NCI-H774 (cell line): ENCODE measurements around the gene FZR1.
"Not testable (repeated sequence)": the region's sequence is repeated elsewhere in the genome, so short reads cannot be mapped to it uniquely, and the experiment has no call there.

ENCODE experiments used
- DNase-seq: peaks from one replicate; lab custom pipeline; 2025; lab: John Stamatoyannopoulos, UW

The FZR1 gene

DNA sequence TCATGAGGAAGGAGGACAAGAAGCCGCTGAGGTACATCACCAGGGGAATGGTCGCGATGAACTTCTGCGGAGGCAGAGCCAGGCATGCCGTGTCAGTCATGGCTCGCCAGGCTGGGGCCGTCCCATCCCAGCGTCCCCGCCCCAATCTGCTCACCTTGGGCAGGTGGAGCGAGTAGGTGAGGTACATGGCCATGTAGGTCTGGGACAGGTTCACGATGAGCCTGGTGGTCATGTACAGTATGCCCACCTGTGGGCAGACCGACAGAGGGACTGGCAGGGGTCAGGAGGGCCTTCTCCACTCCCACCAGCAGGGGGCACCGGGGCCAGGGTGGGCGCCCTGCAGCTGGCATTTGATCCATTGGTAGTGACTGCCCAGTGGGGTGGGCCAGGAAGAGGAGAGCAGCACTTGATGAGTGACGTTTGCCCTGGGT, 41.2 kb downstream of the FZR1 start:
- DNase-seq = no peak

DNA sequence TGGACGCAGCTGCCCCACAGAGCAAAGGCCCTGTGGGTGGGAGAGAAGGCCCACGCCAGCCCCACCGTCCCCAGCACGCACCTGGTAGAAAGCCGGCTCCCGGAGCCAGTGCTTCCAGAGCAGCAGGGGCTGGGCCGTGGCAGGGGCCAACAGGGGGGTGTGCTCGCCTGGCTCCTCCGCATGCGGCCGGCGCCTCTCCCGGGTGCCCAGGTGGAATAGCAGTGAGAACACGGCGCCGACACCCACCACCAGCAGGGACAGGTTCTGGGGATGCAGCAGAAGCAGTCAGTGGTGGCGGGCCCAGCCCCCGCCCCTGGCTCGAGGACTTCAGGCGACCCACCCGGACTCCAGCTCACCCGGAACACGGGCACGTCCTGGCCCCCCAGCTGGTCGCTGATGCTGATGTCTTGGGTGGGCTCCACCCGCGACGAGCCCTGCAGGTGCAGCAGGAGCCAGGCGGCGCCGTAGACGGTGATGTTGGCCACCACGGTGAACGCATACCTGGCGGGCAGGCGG, 41.7 kb downstream of the FZR1 start:
- DNase-seq = no peak

DNA sequence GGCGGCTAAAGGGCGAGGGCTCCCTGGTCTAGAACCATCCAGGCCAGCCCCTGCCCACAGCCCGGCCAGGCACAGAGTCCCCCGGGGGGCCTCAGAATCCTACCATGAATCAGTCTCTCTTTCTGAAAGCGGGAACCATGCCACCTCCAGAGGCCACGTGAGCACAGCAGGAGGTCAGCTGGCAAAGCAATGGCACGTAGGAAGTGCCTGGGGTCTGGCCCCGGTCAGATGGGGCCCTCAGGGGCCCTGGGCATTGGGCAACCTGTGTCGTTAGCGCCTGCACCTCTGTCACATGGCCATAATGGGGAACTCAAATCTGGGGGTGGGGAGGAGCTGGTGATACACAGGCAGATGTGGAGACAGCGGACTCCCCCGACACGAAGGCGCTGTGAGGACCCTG, 42.5 kb downstream of the FZR1 start:
- no peak for DNase-seq

DNA sequence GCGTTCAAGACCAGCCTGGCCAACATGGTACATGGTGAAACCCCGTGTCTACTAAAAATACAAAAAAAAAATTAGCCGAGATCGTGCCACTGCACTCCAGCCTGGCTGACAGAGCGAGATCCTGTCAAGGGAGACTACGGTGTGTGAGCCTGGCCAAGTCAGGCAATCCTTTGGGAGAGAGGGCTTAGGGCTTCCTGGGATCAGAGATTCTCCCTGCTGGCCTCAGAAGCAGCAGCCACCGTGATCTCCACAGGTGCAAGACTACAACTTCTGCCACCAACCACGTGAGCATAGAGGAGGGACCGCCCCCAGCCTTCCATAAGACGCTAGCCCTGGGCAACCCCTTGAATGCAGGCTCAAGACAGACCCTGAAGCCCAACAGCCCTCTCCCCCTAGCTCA, 43.7 kb downstream of the FZR1 start:
- no peak for DNase-seq

DNA sequence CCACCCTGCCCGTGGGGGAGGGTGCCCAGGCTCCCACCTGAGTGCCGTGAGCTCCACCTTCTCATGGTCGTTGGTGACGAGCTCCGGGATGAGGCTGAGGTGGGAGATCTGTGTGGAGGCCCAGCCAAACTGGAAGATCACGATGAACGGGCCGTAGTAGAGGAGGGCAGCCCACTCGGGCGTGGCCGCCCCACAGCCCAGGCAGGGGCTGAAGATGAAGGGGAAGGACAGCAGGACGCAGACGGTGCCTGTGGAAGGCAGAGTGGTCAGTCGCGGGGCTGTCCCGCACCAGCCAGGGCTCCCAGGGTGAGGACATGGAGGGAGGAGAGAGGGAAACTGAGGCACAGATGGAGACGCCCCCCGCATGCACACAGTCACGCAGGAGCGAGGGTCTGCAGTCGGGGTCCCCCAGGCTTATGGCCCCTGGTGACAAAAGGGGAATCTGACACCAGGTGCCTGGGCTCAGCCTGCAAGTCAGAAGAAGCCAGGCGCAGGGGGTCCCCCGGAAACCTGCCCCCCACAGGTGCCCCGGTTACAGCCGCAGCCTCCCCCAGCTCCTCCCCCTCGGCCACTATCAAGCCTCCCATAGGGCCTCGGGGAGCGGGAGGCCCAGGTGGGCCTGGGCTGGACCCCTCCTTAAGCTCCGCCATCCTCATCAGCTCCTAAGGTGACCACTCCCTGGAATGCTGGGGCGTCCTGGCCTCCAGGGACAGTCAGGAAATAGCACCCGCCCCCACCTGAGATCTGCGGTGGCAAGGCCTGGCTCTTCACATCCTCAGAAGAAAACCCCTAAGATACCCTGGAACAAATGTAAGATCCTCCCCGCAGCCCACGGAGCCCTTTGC, 45.1 kb downstream of the FZR1 start:
- no peak for DNase-seq

DNA sequence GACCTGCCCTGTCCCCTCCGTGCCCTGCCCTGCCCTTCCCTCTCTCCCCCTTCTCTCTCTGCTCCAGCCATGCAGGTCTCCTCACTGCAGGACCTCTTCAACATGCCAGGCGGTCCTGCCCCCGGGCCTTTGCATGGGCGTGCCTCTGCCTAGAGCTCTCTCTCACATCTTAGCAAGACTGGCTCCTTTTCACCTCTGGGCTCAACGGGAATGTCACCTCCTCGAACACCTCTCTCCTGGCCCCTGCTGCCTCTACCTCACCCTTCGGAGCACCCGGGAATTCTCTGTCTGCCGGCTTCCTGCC, 45.6 kb downstream of the FZR1 start:
- DNase-seq = no peak

DNA sequence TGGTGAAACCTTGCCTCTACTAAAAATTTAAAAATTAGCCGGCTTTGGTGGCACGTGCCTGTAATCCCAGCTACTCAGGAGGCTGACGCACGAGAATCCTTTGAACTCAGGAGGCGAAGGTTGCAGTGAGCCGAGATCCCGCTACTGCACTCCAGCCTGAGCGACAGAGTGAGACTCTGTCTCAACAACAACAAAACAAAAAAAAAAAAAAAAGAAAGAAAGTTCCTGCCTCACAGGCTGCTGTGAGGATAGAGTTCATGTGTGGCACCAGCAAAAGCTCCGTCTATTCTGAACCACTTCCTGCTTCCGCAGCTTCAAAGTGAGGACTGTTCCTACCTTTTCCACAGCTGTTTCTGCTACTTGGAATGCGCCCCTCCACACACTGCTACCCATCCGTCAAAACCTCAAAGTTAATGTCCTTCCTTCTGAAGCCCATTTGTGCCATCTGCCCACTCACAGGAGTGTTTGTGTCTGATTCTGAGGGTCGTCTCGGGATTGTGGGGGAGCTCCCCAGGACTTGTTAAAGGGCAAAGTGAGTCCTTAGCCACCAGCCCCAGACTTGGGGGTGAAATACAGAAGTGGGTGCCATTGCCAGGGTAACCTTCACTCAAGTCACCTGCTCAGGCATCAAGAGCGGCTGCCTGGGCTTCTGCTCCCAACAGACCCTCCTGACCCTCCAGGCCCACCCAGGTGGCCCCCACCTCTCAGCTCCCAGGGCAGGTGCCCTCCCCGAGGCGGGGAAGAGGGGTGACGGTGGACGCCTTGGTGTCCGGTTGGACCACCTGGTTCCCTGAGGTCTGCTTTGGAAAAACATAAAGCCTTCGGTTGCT, 48.4 kb downstream of the FZR1 start:
- DNase-seq = no peak

DNA sequence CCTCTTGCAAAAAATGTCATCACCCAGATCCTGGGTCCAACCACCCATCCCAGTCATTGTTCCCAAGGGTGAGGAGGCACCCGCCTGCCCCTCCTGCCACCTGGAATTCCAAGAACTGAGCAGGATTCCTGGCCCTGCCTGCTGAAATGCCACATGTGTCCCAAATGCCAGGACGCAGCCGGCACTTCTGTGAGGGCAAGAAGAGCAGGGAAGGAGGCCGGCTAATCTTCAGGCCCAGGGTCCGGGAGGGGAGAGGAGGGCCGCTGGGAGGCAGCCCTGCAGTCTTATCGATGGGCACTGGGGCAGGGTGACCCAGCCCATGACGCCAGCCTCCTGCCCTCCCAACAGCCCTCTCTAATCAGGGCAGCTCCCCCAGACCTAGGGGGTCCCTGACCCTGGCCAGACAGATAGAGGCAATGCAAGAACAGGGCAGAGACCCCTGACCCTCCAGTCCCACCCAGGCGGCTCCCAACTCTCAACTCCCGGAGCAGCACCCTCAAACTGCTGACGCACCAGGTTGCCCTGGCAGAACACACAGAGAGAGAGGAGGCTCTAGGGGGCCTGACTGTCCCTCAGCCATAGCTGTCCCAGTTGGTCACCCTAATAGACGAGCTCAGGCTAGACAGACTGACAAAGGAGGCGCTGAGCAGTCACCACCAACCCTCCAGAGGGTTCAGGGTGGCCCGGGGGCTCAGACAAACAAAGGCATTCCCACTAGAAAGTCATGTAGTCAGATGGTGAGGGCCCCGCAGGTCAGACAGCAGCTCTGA, 49.7 kb downstream of the FZR1 start:
- no peak for DNase-seq

DNA sequence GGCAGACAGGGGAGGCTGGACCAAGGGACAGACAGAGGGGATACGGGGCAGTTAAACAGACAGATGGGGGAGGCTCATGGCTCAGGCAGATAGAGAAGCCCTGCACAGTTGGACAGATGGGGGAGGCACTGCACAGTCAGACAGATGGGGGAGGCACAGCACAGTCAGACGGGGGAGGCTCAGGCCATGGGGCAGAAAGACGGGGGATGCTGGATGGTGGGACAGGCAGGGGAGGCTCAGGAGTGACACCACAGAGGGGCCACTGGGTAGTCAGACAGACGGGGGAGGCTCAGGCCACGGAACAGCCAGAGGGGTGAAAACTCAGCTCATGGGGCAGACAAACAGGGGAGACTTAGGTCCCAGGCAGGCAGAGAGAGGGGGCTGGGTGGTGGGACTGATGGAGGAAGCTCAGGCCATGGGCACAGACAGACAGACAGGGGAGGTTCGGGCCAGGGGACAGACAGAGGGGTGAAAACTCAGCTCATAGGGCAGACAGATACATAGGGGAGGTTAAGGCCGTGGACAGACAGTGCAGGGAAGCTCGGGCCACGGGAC, 50.4 kb downstream of the FZR1 start:
- no peak for DNase-seq

DNA sequence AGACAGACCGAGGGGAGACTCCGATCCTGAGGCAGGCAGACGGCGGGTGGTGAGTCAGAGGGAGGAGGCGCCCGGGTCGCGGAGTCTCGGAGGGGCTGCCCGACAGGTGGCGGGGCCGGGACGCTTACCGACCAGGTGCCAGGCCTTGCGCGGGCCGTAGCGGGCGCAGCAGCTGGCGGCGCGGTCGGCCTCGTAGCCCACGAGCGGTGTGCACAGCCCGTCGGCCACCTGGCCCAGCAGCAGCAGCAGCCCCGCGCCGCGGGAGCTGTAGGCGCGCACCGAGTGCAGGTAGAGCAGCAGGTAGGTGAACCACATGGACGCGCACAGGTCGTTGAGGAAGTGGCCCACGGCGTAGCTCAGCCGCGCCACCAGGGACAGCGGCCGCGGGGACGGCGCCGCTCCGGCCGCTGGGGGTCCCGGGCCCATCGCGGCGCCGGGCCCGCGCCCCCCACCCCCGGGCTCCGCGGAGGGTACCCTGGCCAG, 50.9 kb downstream of the FZR1 start:
- no peak for DNase-seq

DNA sequence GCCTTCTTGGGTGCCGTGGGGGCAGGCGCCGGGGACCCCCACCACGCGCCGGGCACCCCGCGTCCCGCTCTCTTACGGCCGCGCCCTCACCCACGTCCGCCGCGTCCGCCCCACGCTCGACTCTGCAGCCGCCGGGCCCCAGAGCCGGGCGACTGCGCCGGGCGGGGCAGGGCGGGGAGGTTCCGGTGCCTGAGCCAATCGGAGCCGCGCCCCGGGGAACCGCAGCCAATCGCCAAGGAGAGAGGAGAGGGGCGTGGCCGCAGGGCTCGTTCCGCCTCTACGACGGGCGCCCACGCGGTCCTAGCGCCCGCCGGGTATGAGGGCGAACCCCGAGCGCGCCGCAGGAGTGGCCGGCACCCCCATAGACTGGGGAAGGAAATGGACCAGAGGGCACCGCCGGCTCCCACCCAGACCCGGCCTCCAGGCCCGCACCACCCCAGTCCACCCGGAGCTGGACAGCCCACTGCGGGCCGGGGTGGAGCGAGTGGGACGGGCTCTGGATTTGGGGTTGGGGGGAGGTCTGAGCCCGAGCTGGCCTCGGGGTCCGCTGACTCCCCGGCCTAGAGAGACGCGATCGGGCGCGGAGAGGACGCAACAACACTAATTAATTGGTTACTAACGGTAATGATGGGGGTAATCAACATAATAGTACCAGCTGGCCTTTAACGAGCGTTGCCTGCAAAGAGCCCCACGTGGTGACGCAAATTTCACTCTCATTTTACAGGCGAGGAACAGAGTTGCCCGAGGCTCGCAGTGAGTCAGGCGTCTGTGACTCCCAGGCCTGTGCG, 51.5 kb downstream of the FZR1 start, which contains the start of gene MFSD12:
Gene MFSD12, minus strand, starts transcription at position 126 of the 788 bp plus-strand sequence. CDS start 183 bp downstream, outside the sequence.
- DNase-seq = peak; percentile 92

DNA sequence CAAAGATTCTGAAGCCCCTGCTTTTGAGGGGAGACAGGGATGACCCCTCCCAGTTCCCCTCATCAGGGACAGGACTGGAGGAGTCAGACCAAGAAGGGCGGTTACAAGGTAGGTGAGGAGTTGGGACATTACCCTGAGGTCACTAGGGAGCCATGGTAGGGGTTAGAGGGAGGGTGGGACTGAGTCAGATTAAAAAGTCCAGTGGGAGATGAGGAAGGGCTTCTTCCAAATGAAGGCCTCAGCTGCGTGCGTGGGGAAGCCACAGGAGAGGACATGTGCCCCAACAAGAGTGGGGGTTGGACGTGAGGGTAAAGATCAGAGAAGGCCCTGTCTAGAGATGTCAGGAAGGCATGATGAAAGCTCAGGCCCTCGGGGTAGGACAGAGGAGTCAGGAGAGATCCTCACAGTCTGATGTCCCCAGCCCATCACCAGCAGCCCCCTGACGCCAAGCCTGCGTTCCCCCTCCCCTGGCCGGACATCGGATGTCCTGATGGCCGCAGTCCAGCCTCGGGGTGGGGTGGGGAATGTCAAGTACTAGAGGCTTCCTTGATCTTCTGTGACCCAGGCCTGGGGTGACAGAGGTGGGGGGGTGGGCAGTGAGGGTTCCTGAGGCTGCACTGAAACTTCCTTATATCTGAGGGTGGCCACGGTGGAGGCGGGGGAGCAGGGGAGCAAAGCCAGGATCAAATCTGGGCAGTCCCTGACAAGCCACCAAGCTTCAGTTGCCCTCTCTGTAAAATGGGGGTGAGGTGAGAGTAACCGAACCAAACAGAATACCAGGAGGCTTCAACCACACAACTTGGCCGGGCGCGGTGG, 57.8 kb downstream of the FZR1 start:
- DNase-seq = no peak

DNA sequence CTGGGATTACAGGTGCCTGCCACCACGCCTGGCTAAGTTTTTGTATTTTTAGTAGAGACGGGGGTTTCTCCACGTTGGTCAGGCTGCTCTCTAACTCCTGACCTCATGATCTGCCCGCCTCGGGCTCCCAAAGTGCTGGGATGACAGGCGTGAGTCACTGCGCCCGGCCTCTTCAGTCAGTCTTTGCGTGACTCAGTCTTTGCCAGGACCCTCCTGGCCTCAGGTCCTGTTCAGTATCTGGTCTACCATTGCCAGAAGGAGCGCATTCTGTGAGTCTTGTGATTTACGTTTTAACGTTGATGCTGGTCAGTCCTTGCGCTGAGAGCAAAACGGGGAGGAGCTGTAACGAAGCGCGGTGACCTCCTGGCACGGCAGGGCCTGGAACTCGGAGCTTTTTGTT, 59.0 kb downstream of the FZR1 start:
- no peak for DNase-seq

DNA sequence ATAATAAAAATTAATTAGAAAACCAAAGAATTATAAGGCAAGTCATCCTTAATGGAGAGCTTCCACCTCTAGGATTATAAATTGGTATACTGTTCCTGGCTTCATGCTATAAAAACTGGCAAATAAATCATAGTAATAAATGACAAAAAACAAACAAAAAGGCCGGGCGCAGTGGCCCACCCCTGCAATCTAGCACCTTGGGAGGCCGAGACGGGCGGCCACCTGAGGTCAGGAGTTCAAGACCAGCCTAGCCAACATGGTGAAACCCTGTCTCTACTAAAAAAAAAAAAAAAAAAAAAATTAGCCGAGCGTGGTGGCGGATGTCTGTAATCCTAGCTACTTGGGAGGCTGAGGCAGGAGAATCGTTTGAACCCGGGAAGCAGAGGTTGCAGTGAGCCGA, 63.9 kb downstream of the FZR1 start:
- not testable (repeated sequence) for DNase-seq

DNA sequence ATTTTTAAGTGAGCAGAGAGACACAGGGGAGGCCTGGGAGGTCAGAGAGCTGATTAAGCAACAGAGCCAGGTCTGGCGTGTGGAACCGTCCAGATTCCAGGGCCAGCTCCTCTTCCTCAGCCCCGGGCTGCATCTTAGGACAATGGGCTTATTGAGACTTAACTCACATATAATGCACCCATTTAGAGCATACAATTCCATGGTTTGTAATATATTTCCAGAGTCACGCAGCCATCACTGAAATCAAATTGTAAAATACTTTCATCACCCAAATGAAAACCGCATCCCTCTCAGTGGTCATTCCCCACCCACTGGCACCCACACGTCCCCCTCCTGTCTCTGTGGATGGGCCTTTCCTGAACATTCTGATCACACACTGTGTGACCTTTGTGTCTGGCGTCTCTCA, 64.5 kb downstream of the FZR1 start:
- DNase-seq = no peak

DNA sequence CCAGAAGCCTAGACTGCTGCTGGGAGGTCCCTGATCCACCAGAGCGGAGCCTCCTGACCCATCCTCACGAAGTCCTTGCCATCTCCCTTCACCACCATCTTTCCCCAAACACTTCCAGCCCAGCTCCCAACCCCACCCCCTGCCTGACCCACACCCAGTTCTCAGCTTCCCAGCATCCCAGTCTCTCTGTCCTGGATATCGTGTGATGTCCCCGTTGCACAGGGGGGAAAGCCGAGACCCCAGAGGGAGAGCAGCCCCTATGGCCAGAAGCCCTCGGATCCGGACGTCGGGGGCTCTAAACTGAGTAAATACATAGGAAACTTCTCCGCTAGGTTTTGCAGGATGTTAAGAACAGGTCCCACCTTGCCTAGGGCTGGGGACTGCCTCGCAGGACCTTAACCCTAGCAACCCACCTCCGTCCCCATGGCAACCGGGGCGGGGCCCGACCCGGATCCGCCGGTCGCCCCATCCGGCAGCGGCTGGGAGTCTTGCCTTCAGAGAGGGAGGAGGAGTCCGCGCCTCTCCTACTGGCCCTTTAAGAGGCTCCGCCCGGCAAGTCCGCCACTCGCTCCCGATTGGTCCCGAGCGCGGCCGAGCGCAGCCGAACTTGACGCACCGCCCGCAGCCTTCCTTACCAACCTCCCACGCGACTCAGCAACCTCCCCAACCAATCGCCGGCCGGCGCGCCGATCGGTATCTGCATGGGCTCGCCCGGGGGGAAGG, 66.2 kb downstream of the FZR1 start:
- peak; percentile 99 for DNase-seq

DNA sequence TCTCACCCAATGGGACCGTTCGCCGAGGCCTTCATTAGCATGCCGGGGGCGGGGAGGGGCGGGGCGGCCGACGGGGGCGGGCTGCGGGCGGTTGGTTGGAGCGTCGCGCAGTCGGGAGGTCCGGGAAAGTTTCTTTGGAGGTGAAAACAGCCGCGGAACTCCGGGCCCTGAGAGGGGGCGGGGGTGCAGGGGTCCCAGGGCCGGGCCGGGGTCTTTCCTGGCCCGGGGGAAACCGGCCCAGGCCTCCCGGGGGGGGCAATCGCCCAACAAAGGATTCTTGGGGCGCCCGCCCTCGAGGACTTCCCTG, 66.7 kb downstream of the FZR1 start, which contains the start of gene HMG20B:
Gene HMG20B, plus strand, starts transcription at position 90 of the 307 bp plus-strand sequence. CDS start 366 bp downstream, outside the sequence.
- no peak for DNase-seq

DNA sequence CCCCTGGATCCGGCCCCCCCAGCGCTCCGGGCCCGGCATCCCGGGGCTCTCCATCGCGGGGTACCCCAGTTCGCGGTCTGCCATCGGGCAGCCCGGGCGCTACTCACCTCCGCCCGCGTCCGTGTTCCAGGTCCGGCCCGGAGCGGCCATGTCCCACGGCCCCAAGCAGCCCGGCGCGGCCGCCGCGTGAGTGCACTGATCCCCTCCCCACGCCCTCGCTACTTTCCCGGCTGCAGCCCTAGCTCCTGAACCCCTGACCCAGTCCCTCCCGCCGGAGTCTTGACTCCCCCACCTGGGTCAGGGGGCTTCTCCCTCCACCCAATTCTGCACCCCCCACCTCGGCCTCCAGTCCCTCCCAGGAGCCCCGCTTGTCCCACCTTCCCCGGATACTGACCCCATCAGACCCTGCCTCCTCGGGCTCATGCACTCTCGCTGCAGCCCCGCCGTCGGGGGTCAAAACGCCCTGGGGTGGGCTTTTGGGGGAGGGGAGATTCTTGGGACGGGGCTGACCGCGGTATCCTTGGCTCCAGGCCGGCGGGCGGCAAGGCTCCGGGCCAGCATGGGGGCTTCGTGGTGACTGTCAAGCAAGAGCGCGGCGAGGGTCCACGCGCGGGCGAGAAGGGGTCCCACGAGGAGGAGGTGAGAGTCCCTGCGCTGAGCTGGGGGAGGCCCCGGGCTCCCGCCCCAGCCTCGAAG, 67.2 kb downstream of the FZR1 start:
- peak; percentile 3 for DNase-seq
